GM18499 (cell line): ENCODE data around the gene ZAP70.

Experiments used
- ATAC-seq: cut with Tn5 transposase; IDR thresholded peaks from one replicate; pipeline ENCODE4 v1.9.1; 2021; ENCODE audit warnings: moderate number of reproducible peaks; ENCODE audit not compliant: insufficient read depth, unreplicated experiment

The ZAP70 gene

GRCh38 chr2:97731274-97732020, 18.1 kb downstream of the ZAP70 start:
- no peak for ATAC-seq

DNA sequence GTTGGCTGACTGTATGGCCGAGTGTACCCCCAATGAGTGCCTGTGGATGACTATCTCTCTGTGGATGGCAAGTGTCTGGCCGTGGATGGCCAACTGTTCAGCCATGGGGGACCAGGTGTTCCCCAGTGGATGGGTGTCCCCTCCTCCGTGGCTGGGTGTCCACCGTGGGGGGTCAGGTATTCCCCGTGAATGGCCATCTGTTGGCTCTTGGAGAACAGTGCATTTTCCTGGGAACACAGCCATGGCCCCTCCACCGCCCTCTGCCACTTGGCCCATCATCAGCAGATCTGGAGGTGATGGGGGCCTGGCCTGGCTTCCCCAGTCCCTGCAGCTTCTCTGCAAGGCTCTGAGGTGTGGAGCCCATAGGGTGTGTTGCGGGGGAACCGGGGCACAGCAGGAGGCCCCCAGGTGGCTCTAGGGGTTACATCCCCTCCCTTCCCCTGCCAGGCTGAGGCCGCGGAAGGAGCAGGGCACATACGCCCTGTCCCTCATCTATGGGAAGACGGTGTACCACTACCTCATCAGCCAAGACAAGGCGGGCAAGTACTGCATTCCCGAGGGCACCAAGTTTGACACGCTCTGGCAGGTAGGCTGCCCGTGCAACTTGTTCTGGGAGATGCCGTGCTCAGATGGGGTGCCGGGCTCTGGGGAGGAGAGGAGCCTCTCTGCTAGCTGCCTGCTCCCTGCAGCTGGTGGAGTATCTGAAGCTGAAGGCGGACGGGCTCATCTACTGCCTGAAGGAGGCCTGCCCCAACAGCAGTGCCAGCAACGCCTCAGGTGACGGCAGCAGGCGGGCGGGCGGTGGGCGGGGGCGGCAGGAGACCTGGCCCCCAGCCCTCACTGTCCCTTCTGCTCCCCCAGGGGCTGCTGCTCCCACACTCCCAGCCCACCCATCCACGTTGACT, 19.3 kb downstream of the ZAP70 start:
- no peak for ATAC-seq

GRCh38 chr2:97733341-97734035, 20.1 kb downstream of the ZAP70 start:
- no peak for ATAC-seq

GRCh38 chr2:97734061-97735051, 21.0 kb downstream of the ZAP70 start:
- ATAC-seq = no peak

DNA sequence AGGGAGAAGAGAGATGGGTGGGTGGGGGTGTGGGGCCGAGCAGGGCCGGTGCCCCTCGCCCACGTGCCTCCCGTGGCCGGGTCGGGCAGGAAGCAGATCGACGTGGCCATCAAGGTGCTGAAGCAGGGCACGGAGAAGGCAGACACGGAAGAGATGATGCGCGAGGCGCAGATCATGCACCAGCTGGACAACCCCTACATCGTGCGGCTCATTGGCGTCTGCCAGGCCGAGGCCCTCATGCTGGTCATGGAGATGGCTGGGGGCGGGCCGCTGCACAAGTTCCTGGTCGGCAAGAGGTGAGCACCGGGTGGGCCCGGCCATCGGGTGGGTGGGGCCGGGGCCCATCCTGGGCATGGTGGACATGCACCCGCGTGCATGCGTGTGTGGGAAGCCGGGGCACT, 21.8 kb downstream of the ZAP70 start:
- no peak for ATAC-seq

- no peak for ATAC-seq
Measured at GRCh38 chr2:97736185-97736584, 22.8 kb downstream of the ZAP70 start.

DNA sequence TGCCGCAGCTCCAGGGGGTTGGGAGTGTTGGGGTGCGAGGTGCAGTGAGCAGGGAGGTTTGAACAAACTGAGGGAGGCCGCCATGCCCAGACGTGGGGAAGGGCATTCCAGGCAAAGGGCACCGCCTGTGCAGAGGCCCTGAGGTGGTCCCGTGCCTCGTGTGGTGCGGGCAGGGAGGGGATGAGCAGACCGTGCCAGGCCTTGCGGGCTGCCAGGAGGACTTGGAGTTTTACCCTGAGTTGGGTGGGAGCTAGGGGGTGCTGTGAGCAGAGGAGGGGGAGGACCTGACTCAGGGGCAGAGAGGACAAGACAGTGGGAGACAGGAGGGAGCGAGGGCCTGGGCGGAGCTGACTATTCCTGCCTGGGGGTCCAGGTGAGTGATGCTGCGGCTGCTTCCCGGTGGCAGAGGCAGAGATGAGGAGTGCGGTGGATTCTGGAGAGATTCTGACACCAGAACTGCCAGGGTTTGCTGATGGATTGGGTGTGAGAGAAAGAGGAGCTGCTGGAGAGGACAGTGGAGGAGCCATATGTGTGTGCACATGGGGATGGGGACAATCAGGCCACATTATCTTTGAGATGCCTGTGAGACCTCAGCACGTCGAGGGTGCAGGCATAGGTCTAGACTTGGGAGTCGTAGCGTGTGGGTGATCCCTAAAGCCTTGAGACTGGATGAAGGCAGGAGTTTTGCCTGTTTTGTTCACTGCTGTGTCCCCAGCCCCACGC, 23.4 kb downstream of the ZAP70 start:
- no peak for ATAC-seq

GRCh38 chr2:97737421-97738178, 24.2 kb downstream of the ZAP70 start:
- ATAC-seq = no peak

GRCh38 chr2:97738179-97739019, 25.0 kb downstream of the ZAP70 start:
- ATAC-seq = no peak

DNA sequence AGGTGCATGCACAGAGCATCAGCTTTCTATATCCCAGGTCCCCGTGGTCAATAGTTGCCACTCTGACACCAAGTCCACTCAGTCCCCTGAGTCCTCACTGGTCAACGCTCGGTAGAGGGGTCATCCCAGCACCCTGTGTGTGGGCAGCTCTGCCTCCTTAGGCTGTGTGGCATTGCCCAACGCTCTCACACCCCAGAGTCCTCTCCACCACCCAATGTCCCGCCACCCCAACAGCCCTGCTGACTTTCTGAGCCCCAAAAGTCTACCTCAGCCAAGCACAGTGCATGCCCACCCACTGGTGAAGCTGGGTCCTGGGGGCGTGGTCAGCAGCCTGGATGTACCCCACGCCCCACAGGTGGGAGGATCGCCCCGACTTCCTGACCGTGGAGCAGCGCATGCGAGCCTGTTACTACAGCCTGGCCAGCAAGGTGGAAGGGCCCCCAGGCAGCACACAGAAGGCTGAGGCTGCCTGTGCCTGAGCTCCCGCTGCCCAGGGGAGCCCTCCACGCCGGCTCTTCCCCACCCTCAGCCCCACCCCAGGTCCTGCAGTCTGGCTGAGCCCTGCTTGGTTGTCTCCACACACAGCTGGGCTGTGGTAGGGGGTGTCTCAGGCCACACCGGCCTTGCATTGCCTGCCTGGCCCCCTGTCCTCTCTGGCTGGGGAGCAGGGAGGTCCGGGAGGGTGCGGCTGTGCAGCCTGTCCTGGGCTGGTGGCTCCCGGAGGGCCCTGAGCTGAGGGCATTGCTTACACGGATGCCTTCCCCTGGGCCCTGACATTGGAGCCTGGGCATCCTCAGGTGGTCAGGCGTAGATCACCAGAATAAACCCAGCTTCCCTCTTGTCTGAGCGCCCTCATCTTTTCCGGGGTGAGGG, 25.9 kb downstream of the ZAP70 start:
- ATAC-seq = no peak

DNA sequence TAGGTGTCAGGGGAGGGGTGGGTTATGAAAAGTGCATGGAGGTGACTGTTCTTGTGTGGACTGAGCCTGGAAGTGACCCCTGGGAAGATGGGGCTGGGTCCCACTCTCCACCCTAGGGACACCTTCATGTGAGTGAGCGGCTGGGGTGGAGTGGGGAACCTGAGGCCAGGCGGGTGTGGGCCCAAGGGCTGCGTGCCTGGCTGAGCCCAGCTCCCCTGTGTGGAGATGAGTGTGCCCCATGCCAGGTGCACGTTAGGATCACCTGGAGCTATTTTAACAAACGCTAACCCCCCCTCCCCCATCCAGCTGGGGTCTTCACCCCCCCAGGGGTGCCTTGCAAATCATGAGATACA, 26.5 kb downstream of the ZAP70 start:
- no peak for ATAC-seq

GRCh38 chr2:97740590-97741182, 27.3 kb downstream of the ZAP70 start:
- no peak for ATAC-seq

DNA sequence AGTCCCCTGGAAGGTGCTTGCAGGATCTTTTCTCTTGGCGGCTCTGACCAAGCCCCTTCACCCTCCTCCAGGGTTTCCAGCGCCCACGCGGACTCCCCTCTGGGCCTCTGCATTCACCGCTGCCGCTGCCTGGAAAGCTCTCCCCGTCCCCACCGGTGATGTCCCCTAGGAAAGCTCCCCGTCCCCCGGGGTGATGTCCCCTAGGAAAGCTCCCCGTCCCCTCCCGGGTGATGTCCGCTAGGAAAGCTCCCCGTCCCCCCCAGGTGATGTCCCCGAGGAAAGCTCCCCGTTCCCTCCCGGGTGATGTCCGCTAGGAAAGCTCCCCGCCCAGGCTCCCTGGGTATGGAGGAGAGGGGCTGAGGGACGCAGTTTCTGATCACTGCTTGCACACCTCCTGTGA, 27.9 kb downstream of the ZAP70 start:
- no peak for ATAC-seq

DNA sequence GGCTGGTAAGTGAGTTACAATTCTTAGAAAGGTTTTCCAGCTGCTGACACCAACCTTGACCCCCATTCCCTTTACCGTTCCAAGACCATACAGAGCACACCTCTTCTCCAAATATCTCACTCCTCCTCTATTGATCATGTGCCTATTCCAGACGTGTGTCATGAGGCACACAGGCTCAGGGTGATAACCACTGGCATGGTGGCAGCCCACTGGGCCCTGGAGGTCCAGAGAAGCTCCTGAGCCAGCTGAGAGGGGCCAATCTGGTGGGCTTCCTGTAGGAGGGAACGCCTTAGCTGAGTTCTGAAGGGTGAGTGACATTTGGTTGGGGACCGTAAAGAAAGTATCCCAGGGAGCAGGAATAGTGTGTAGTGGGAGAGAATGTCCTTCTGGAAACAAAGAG, 28.3 kb downstream of the ZAP70 start:
- ATAC-seq = no peak

GRCh38 chr2:97742381-97742847, 29.0 kb downstream of the ZAP70 start:
- no peak for ATAC-seq

- no peak for ATAC-seq
Measured at GRCh38 chr2:97743913-97744312, 30.5 kb downstream of the ZAP70 start.
